DMS 273 treated with DMSO at 0.1 percent for 48 hours (cell line): ENCODE results near the gene HDLBP.
"Not testable (repeated sequence)": the region's sequence is repeated elsewhere in the genome, so short reads cannot be mapped to it uniquely, and the experiment has no call there.

Experiments used
- DNase-seq: peaks from one replicate; lab custom pipeline; 2025; lab: John Stamatoyannopoulos, UW

The HDLBP gene

DNA sequence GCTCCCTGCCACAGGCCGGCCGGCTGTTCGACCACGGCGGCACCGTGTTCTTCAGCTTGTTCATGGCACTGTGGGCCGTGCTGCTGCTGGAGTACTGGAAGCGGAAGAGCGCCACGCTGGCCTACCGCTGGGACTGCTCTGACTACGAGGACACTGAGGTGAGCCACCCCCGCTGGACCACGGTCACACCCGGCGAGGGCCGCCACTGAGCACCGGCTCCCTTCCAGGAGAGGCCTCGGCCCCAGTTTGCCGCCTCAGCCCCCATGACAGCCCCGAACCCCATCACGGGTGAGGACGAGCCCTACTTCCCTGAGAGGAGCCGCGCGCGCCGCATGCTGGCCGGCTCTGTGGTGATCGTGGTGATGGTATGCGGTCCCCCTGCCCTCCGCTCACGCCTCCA lies 106.2 kb downstream of the HDLBP start:
- DNase-seq: no peak

DNA sequence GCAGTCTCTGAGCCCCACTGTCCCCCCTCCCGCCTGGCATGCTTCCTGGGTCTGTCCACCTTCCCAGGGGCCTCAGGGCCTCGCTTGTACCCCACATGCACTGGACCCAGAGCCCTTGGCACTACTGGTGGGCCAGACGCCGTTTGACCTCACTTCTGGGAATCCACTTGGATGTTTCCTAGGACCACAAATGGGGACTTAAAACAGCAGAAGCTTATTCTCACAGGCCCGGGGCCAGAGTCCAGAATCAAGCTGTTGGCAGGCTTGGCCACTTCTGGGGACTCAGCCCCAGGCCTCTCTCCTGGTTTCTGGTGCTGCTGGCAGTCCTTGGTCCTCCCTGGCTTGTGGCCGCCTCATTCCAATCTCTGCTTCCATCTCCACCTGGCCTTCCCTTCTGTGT lies 107.4 kb downstream of the HDLBP start:
- DNase-seq: no peak

DNA sequence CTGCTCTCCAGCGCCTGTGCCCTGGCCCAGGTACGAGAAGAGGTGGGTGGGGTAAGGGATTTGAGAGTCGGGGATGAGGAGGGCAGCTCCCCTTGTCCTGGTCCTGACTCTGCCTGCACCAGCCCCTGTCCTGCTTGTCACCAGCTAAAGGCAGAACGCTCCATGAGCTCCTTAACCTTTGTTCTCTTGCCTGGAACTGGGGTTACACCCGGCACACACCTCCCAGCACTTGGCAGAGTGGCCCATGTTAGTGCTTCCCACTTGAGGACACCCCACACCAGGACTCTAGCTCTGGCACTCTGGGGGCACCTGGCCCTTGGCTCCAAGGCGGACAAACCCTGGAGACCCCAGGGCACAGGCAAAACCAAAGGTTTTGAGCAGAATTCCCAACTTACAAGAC lies 107.8 kb downstream of the HDLBP start:
- no peak for DNase-seq

DNA sequence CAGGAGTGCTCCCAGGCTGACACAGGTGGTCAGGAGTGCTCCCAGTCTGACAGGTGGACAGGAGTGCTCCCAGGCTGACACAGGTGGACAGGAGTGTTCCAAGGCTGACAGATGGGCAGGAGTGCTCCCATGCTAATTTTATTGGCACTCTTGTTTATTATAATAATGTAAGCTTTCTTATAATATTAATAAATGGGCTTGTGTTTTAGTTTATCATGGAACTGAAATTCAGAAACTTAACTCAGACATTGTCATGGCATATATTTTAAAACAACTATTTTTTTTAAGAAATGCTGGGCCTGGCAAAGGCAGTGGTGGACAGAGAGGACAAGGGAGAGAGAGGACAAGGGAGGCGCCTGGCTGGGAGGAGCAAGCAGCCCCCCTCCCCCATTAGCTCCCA lies 108.3 kb downstream of the HDLBP start:
- no peak for DNase-seq

DNA sequence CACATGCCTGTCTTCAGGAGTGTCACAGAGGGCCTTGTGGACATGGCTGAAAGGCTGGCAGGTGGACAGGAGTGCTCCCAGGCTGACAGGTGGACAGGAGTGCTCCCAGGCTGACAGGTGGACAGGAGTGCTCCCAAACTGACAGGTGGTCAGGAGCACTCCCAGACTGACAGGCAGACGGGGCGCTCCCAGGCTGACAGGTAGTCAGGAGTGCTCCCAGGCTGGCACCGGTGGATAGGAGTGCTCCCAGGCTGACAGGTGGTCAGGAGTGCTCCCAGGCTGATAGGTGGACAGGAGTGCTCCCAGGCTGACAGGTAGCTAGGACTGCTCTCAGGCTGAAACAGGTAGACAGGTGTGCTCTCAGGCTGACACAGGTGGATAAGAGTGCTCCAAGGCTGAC lies 110.4 kb downstream of the HDLBP start:
- no peak for DNase-seq

DNA sequence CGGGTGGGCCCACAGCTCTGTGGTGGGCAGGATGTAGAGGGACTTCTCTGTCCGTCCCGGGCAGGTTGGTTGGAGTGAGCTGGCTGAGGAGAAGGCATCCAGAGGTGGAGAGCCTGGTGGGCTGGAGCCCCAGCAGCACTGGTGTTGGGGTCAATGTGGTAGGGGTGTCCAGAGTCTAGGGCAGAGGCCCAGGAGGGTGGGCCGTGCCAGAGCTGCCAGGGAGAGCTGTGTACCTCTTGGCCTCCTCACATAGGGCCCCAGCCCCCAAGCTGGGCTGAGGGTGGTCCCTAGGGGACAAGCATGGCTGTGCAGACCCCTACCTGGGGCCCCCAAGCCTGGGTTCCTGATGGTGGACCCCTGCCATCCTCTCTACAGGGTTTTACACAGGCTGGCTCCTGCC lies 111.0 kb downstream of the HDLBP start:
- no peak for DNase-seq

DNA sequence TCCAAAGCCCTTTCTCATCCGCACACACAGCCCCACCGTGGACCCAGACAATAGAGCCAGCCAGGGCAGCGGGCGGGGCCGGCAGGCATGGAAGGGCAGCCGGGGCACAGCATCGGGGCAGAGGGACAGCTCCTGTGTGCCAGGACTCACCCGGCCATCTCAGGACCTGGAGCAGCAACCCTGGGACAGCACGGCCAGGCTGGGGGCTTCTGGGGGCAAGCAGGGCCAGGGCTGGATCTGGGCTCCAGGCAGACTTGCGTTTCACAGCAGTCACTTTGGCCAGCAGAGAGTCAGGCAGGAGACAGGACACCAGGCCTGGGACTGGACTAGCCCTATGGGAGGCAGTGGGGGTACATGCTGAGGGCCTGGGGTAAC lies 111.5 kb downstream of the HDLBP start:
- DNase-seq: no peak

DNA sequence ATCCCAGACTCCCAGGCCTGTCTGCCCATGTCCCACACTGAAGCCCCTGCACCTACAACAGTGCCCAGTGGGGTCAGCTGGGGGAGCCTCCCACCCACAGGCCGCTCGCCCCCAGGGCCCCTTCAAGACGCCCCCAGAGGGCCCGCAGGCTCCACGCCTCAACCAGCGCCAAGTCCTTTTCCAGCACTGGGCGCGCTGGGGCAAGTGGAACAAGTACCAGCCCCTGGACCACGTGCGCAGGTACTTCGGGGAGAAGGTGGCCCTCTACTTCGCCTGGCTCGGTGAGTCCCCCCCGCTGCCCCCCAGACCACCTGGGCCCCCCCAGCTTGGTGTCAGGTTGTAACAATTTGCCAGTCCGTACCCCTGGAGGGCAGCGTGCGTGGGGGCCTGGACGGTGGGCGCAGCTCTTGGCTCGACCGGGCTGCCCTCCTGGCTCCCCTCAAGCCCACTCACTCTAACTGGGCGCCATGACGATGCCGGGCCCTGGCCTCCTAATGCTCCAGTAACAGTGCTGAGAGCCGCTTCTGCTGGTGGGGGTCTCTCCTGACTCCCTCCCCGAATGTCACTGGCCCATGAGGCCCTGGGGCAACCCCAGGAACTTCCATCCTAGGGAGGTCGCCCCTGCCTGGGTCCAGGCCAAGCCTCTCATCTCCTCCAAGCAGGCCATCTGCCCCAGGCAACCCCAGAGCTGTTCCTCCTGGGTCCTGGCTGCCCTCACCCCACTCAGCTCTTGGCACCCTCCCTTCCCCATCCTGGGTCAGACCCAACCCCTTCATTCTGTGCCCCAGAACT lies 112.1 kb downstream of the HDLBP start:
- no peak for DNase-seq

DNA sequence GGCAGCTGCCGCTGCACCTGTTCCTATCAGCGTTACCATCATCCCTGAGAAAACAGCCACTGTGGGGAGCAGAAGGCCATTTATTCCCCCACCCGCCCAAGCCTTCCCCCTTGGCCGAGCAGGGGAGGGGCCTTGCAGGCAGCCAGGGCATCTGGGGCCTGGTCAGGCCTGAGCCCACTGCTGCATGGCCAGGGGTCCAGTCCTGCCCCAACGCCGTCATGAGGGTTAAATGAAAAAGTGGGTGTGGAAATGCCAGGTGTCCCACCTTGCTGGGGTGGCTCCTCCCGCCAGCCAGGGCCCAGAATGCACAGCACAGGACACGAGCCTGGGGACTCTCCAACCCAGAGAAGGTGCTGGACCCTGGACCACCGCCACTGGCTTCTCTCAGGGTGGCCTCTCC lies 112.8 kb downstream of the HDLBP start:
- no peak for DNase-seq

DNA sequence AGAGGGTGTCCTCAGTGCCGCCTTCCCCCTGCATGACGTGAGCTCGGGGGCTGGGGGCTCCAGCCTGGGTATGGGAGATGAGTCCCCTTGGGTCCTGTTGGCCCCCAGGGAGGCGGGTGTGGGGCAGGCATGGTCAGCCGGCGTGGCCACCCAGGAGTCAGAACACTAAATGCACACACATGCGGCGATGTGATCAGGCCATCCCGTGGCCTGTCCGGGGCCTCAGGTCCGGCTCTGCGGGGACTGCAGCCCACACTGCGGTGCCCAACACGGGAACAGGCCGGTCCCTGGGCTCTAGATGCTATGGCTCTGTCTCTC lies 113.2 kb downstream of the HDLBP start:
- no peak for DNase-seq

DNA sequence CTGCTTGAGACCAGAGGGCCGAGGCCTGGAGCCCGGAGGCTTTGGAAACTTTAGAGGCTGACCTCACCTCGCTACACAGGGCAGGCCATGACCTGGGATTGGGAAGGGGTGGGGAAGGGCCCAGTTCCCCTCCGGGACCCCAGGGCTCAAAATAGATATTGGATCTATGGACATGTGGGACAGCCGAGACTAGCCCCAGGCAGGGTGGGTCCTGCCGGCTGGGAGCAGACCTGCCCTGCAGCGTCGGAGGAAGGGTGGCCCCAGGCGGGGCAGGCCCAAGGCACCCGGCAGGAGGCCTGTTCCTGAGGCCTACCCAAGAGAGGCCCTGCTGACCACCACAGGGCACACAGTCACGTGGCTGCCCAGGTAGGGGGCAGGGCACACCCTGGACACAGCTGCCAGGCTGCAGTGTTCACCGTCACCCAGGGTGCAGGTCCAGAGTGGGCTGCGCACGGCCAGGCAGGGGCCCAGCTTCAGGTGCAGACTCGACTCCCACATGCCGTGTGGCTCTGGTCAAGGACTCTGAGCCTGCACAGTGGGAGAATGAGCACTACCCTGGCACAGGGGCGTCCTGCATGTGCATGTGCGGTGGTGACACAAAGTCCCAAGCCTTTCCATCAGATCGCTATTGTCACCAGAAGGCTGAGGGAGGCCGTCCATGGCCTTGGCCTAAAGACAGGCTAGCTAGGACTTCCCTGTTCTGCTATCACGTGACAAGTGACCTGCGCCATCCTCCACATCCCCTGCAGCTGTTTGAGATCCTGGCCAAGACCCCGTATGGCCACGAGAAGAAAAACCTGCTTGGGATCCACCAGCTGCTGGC lies 113.8 kb downstream of the HDLBP start:
- no peak for DNase-seq

DNA sequence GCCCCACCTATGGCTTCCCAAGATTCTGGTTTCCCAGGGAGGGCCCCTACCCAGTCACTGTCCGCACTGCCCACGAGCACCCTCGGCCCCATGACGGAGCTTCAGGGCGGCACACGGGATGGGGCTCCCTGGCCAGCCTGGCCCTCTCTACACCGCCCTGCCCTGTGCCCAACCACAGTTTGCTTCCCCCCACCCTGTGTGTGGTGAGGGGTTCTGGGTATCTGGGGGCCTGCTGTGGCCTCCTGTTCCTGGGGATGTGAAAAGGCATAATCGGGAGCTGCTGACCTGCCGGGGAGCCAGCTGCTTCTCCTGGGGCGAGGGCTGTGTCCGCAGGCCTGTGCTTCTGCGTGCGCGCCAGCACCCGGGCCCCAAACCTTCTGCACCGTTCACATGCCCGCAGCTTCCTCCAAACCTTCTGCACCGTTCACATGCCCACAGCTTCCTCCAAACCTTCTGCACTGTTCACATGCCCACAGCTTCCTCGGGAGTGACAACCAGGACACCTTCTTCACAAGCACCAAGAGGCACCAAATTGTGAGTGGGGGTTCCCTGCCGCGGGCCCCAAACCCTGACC lies 114.6 kb downstream of the HDLBP start:
- DNase-seq: no peak

DNA sequence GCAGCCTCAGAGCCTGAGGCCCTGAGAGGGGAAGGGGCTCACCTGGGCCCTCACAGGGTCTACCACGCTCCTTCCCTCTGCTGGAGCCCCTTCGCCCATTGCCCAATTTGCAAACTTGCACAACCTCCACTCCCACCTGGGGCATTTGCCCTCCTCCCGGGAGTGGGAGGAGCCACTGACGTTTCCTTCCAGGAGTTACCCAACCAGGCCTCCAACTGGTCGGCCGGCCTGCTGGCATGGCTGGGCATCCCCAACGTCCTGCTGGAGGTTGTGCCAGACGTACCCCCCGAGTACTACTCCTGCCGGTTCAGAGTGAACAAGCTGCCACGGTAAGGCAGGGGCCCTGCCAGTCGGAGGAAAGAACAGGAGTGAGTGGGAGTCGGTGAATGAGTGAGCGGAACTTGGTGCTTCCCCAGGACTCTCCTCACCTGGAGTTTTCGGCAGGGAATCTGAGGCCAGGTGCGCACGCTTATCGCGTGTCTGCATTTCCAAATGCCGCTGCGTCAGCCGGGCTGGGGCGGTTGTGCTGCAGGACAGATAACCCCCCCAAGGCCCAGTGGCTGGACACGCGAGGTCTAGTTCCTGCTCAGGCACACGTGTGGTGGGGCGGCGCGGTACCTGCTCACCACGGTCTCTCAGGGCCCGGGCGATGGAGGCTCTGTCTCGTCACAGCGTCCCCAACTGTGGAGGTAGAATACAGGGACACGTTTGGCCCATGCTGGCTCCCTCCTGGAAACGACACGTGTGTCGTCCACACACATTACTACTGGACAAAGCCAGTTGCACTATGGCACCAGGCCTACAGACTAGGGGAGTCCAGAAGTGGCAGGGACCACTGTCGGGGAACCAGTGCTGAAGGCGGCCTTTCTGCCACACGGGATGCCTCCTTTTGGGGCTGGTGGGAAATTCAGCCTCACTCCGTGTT lies 115.3 kb downstream of the HDLBP start:
- DNase-seq: no peak

DNA sequence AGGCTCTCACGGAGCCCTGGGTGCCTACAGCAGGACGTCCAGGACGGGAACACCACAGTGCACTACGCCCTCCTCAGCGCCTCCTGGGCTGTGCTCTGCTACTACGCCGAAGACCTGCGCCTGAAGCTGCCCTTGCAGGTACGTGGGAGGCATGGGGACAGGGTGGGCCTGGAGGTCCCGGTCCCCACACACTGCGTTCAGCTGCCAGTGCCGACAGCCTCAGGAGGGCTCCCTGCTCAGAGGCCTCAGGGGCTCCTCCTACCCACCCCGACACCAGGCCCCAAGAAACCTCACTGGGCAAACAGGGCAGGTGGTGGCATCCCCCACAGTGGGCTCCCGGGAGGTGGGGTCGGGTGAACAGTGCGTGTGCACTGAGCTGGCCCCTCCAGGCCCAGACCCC lies 116.2 kb downstream of the HDLBP start:
- no peak for DNase-seq

DNA sequence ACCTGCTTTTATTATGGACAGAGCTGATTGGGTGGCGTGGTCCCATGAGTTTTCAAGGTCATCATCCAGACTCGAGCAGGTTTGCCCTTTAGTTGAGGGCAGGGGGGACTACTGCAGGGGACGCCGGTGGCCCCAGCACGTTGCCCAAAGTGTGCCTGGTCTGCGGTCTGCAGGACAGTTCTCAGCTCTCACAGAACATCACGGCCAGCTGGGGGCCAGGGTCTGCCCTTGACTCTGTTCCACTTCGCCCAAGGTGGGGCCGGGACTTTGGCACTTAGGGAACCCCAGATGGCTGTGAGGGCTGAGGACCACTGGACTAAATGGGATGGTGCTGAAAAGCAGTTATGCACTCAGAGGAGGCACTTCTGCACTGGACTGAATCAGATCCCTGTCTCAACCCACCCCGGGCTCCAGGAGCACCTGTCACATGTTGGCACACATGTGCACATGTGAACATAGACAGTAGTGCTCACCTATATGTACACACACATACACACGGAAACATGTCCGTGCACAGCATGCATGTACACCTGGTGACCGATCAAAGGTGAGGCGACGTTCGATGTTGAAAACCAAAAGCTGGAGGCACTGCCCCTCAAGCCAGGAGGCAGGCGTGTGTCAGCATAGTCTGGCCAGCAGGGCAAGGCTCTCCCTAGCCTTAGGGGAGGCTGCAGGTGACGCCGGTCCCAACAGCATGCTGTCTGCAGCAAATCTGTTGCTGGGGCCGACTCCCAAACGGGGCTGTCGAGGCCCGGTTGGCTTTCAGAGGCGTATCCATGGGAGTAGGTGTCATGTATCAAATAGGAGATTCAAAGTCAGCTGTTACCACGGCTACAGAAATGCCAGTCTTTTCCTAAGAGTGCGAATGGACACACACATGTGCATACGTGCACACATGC lies 116.8 kb downstream of the HDLBP start:
- no peak for DNase-seq

DNA sequence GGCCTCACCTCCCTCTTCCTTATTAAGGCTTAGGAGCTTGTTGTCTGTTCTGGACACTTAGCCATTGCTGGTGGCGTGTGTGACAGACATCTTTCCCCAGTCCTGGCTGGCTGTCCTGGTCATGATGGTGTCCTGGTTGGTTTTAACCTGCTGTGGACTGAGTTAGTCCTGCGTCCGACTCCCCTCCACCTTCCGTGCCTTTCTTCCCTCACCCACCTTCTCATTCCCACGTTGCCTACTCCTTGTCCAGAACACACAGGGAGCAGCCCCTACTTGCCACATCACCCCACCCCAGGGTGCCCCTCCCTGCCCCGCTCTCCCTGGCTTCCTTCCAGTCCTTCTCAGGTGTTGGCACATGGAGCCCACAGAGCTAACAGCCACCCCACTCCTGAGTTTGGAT lies 117.5 kb downstream of the HDLBP start:
- DNase-seq: no peak

DNA sequence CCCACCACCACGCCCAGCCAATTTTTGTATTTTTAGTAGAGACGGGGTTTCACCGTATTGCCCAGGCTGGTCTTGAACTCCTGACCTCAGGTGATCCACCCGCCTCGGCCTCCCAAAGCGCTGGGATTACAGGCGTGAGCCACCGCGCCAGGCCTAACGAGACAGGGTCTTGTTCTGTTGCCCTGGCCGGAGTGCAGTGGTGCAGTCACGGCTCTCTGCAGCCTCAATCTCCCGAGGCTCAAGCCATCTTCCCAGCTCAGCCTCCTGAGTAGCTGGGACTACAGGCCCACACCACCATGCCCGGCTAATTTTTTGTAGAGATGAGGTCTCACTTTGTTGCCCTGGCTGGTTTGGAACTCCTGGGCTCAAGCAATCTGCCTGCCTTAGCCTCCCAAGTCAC lies 118.2 kb downstream of the HDLBP start:
- not testable (repeated sequence) for DNase-seq

DNA sequence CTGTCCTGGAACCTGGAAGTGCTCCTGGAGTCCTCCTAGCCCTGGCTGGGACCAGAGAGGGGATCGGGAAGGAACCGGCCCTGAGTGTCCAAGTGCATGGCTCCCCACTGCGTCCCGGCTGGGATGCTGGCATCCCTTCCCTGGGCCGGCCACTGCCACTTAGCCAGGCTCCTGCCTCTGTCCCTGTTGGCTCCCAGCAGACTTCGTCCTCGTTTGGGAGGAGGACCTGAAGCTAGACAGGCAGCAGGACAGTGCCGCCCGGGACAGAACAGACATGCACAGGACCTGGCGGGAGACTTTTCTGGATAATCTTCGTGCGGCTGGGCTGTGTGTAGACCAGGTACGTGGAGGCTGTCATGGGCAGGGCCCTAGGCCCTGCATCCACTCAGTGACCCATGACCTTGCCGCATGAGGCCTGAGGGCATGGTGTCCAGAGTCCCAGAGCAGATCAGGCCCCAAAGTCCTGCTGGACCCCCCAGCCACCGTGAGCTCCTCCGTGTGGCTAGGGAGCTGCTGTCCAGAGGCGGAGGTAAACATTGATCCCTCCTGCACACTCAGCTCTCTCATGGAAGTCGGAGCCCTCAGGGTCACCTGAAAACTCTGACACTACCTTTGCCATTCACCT lies 119.9 kb downstream of the HDLBP start:
- DNase-seq: no peak

DNA sequence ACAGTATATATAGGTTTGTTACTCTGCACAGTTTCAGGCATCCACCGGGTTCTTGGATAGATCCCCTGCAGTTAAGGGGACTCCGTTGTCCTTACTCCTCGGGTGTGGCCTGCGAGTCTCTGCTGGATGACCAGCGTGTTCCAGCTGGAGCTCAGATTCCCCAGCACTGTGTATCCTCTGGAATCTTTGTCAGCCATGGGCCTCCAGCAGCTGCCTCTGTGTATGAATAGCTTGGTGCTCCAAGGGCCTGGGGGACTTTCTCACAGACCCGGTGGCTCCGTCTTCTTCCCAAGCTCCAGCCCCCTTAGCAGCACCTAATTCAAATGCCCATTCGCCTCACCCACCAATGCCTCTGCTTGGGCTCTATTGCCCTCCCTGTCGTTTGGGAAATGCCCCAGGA lies 120.7 kb downstream of the HDLBP start:
- DNase-seq: no peak

DNA sequence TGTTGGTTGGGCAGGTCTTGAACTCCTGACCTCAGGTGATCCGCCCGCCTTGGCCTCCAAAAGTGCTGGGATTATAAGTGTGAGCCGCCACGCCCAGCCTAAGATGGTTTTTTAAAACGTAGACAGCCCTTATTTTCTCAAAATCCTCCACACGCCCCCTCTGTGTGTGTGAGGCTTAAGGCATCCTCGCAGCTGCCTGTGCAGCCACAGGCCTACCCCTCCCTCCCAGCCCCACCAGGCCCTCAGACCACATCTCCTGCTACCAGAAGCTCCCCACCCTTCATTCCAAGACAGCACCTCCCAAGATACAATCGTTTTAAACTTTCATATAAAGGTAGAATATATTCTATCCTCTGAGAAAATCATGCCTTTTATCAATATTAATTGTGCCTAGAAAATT lies 122.2 kb downstream of the HDLBP start:
- DNase-seq: no peak

DNA sequence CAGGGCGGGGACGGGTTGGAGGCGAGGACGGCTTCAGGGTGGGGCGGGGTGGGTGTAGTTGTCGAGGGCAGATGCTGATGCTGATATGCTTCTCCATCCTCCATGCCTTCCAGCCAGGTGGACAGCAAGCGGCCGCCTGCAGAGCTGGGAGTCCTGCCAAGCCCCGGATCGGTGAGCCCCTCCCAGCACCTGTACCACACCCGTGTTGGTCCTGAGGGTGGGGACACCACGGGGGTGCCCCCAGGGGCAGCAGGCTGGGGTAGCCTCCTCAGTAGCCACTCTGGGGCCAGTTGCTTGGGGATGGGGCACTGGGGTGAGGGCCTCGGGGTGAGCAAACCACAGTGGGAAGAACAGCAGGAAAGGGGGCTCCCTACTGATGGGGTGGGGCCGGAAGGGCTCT lies 124.4 kb downstream of the HDLBP start:
- no peak for DNase-seq
